Right lobe of liver (tissue), 6 donors: ENCODE measurements around the gene FRMD4A. TPM values are rescaled to one million over a fixed set of nuclear protein-coding genes. Genes with fewer than 3 reads are reported as not detected.
"Not testable (repeated sequence)": the region's sequence is repeated elsewhere in the genome, so short reads cannot be mapped to it uniquely, and the experiment has no call there.

Experiments used
- ATAC-seq, 4 donors: fragments of 200-7000 bp; cut with Tn5 transposase; one replicate each; pipeline ENCODE4 v1.9.1; 2020; ENCODE audit warnings: mild to moderate bottlenecking in 4 of 4, moderate library complexity in 4 of 4
- DNase-seq, 3 donors: peaks; one replicate each; pipeline ENCODE4 v3.0.0-alpha.2; 2020
- H3K27ac ChIP-seq, 3 donors: fragments of 200-600 bp; one replicate each; pipeline ENCODE4 v1.8.0; 2022
- H3K27me3 ChIP-seq, 2 donors: fragments of 200-600 bp; one replicate each; pipeline ENCODE4 v1.8.0; 2022
- H3K36me3 ChIP-seq, 4 donors: fragments of 200-600 bp; sonication (generic) in 1 of 4; one replicate each; pipeline versions ENCODE4 v1.5.1 to v1.8.0; 2017 to 2022; ENCODE audit warnings: control low read depth in 1 of 4
- H3K4me1 ChIP-seq, 4 donors: fragments of 200-600 bp; sonication (generic) in 1 of 4; one replicate each; pipeline versions ENCODE4 v1.5.1 to v1.8.0; 2017 to 2022; ENCODE audit warnings: control low read depth in 1 of 4
- H3K4me3 ChIP-seq, 3 donors: fragments of 200-600 bp; one replicate each; pipeline ENCODE4 v1.8.0; 2022
- H3K9me3 ChIP-seq, 4 donors: fragments of 200-600 bp; sonication (generic) in 1 of 4; one replicate each; pipeline versions ENCODE4 v1.5.1 to v1.8.0; 2017 to 2022; ENCODE audit warnings: control low read depth in 1 of 4
- POLR2A ChIP-seq: fragments of 450-650 bp; IDR thresholded peaks from one replicate; pipeline ENCODE4 v1.6.1; 2017; ENCODE audit warnings: antibody characterized with exemption, mild to moderate bottlenecking
- WGBS: methylation state at CpG from one replicate; pipeline ENCODE4 v1.1.6; 2018; ENCODE audit warnings: low coverage, low lambda C conversion rate; ENCODE audit not compliant: insufficient coverage; ENCODE audit errors: missing lambda C conversion rate; 5-methylcytosine and 5-hydroxymethylcytosine counted together
- intact Hi-C, 2 donors: fragments of 100-400 bp; cut with DNase I; formaldehyde crosslinking; loops; one replicate each; pipeline versions ENCODE4 v1.11.2 to v1.14.1; 2022
- total RNA-seq, 6 experiments: library from RNA; depleted of rRNA in 2 of 6; stranded (reverse); fragments of >200 nt in 2 of 6; fragmentation: NEBNext Ultra II Directional in 3 of 6; extraction: Animal tissue kit (Norgen Biotek cat#: 25700) in 3 of 6; gene quantifications; one replicate each; pipeline versions ENCODE4 v1.1.0 to v1.2.4, GENCODE V29; 2016 to 2023
- TF ChIP-seq, protein P1 (sequence below), 4 donors: fragments of 200-600 bp in 3 of 4; fragments of 450-650 bp in 1 of 4; IDR thresholded peaks; one replicate each; pipeline versions ENCODE4 v1.5.1 to v1.8.0; 2016 to 2022; ENCODE audit warnings: antibody characterized with exemption in 4 of 4, mild to moderate bottlenecking in 2 of 4
- donor health status: DM: no; HTN: yes; CAD: no.
- donor health status: DM: no; HTN: no; CAD: no.
- donor health status: DM: no; HTN: no; CAD: no.
- donor health status: DM: no; HTN: yes; CAD: no.
- donor health status: DM: no; HTN: yes; CAD: no.

The FRMD4A gene
- total RNA-seq, 6 experiments from 2014 or later: 8.4 to 22.8 (median 13.3) TPM

DNA sequence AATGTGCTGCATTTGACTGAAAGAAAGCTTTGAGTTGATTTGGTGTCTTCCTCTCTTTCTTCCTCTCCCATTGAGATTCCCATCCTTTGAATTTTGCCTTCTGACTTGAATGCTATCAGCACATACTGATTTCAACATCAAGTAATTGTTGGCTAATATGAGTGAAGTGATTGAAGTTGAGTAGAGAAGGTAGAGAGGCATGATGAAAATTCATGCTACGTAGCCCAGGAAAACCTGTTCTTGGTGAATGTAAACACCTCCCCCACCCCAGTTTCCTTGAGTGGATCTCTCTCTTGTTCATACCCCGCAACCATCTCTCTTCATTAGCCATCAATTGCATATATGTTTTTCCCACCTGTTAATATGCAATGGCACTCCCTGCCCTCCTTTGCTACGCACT, 193.3 kb downstream of the FRMD4A start:
- TF ChIP-seq, protein P1, sequence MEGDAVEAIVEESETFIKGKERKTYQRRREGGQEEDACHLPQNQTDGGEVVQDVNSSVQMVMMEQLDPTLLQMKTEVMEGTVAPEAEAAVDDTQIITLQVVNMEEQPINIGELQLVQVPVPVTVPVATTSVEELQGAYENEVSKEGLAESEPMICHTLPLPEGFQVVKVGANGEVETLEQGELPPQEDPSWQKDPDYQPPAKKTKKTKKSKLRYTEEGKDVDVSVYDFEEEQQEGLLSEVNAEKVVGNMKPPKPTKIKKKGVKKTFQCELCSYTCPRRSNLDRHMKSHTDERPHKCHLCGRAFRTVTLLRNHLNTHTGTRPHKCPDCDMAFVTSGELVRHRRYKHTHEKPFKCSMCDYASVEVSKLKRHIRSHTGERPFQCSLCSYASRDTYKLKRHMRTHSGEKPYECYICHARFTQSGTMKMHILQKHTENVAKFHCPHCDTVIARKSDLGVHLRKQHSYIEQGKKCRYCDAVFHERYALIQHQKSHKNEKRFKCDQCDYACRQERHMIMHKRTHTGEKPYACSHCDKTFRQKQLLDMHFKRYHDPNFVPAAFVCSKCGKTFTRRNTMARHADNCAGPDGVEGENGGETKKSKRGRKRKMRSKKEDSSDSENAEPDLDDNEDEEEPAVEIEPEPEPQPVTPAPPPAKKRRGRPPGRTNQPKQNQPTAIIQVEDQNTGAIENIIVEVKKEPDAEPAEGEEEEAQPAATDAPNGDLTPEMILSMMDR (IDR thresholded peaks at IDR 0.05): no peak
- no peak for TF ChIP-seq POLR2A
- intact Hi-C loops: no loop called here
- 80% methylated on average over 3 of the region's 3 CpGs for WGBS
- H3K36me3 ChIP-seq: no peaks in the 10 kb centered on the region
- no peaks in the 10 kb centered on the region for H3K9me3 ChIP-seq
- no peak overlapping the region for H3K4me3 ChIP-seq
- no peaks in the 10 kb centered on the region for H3K4me1 ChIP-seq
- DNase-seq (no peak), ATAC-seq (no peak)
- no peaks in the 10 kb centered on the region for H3K27me3 ChIP-seq
- no peak overlapping the region for H3K27ac ChIP-seq

DNA sequence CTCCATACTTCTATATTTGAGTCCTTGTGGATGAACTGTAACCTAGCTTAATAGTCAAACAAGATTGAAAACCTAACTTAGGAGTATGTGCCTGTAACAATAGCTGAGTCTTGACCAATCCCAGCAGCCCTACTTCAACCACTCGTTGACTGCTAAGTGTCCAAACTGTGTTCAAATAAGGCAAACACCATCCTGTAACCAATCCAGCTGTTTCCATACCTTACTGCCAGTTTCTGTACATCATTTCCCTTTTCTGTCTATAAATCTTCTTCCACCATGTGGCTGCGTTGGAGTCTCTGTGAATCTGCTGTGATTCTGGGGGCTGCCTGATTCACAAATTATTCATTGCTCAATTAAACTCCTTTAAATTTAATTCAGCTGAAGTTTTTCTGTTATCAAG, 195.5 kb downstream of the FRMD4A start:
- WGBS: 31% methylated on average over 2 of the region's 2 CpGs
- not testable (repeated sequence) for ATAC-seq

DNA sequence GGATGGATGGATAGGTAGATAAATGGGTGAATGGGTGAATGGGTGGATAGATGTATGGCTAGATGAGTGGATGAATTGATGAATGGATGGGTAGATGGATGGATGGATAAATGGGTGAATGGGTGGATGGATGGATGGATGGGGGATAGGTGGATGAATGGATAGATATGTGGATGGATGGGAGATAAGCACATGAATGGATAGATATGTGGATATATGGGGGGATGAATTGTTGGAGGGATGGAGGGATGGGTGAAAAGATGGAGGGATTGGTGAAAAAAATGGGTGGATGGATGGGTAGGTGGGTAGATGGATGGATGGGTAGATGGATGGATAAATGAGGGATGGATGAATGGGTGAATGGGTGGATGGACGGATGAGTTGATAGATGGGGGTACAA, 196.4 kb downstream of the FRMD4A start:
- Histone ChIP-seq H3K36me3 (no peaks in the 10 kb centered on the region), H3K4me1 (no peaks in the 10 kb centered on the region), H3K4me3 (no peak overlapping the region), H3K27me3 (no peaks in the 10 kb centered on the region), H3K27ac (no peak overlapping the region), H3K9me3 (no peaks in the 10 kb centered on the region)
- 33% methylated on average over 1 of the region's 1 CpG for WGBS
- ATAC-seq (no peak), DNase-seq (no peak)
- intact Hi-C loops: no loop called here
- TF ChIP-seq, protein P1 (IDR thresholded peaks at IDR 0.05): no peak
- TF ChIP-seq POLR2A: no peak

More for the DNA sequence above, 195.5 kb downstream of the FRMD4A start:
- H3K9me3 ChIP-seq, H3K27ac ChIP-seq, H3K27me3 ChIP-seq, DNase-seq, H3K4me3 ChIP-seq, H3K4me1 ChIP-seq, H3K36me3 ChIP-seq, intact Hi-C loops: not testable (repeated sequence)

DNA sequence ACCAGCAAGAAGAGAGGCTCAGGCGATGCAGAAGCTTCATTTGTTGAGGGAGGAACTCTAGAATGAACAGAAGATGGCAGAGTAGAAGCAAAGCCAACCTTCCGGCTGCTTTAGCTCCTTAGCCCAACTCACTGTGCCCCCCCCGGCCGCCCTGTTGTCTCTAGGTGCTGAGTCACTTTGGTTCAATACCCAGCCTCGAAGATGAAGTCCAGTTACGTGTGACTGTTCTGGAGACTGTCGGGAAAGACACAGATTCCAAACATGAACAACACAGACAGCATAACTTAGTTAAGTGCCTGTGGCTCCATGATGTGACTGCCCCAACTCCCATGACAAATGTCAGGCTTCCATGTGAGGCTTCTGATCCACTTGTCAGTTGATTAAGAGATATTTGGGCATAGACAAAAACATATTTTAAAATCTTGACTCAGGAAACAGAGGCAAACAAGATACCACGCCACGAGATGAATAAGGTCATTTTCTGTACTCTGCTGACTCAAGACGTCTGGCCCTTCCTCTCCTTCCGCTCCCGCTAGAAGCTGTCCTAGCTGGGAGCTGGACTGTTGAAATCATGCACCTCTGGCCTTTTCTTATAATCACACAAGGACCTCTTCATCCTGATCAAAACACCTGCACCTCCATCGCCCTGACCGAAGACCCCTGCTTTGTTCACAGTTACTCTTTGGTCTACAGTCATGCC, 199.3 kb downstream of the FRMD4A start:
- no peaks in the 10 kb centered on the region for H3K27me3 ChIP-seq
- intact Hi-C loops: no loop called here
- no peak overlapping the region for H3K4me3 ChIP-seq
- DNase-seq: no peak
- ATAC-seq: peak; percentile 34 to 67 (median 60)
- no peaks in the 10 kb centered on the region for H3K4me1 ChIP-seq
- no peak for TF ChIP-seq POLR2A
- TF ChIP-seq, protein P1 (IDR thresholded peaks at IDR 0.05): no peak
- no peak overlapping the region for H3K27ac ChIP-seq
- H3K36me3 ChIP-seq: no peaks in the 10 kb centered on the region
- 75% methylated on average over 2 of the region's 14 CpGs for WGBS
- no peaks in the 10 kb centered on the region for H3K9me3 ChIP-seq

DNA sequence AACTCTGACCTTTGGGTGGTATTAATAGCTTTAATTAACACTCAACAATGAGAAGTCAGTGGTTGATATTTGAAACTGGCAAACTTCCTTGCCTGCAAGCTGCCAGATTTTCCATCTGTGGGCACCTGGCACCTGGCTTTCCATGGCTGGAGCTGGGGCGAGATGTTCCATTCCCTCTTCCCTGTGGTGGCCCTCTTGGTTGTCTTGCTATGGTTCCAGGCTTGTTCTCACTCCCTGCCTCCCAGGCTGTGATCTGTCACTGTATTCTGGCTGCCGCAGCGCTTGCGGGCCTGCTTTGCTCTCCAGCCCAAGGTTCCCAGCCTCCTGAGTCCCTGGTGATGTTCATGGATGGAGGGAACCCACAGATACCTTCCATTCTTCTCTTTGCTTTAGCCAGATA, 201.0 kb downstream of the FRMD4A start:
- ATAC-seq (no peak), DNase-seq (no peak)
- Histone ChIP-seq H3K27me3 (no peaks in the 10 kb centered on the region), H3K27ac (no peak overlapping the region), H3K4me1 (no peaks in the 10 kb centered on the region), H3K9me3 (no peaks in the 10 kb centered on the region), H3K4me3 (no peak overlapping the region), H3K36me3 (no peaks in the 10 kb centered on the region)
- TF ChIP-seq, protein P1 (IDR thresholded peaks at IDR 0.05): no peak
- no peak for TF ChIP-seq POLR2A
- 92% methylated on average over 3 of the region's 4 CpGs for WGBS
- intact Hi-C loops: no loop called here
